Measurements from ENCODE around the gene NSD1. TPM values are rescaled to one million over a fixed set of nuclear protein-coding genes. Genes with fewer than 3 reads are reported as not detected.

NSD1 gene
- total and polyA plus RNA-seq, 10 of the 15 experiments (the other 5 are each of a cell fraction or from before 2014, with no cell fraction given) = 7.0 to 57.9 (median 30.4) TPM

DNA sequence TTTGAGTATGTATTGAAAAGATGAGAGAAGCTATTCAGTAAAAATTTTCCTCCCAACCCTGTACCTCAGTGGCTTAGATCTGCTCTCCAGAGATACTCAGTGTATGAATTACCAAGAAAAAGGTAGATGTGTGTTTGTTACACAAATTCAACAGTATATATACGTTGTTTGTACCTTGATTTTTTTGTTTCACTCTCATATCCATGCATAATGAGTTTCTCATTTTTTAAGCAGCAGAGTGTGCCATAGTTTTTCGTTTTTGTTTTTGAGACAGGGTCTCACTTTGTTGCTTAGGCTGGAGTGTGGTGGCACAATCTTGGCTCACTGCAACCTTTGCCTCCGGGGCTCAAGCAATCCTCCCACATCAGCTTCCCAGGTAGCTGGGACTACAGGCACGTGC is 92.2 kb downstream of the NSD1 start:
- FAIRE-seq = no peak
- peaks cover 4 to 8% of the 10 kb centered on the region in 2 experiments; a peak in 3 of 4 replicates for H3K36me3 ChIP-seq (ENCODE audit: control insufficient read depth in 2 of 2, insufficient read depth in 2 of 2, low read length in 1 of 2)
- intact Hi-C loops (cut with micrococcal nuclease; ENCODE audit: unreplicated experiment) (no loop called here), in situ Hi-C loops (cut with MboI) (no loop called here)
- ATAC-seq = no peak
- peaks cover 37% of the 10 kb centered on the region for H3K79me2 ChIP-seq (ENCODE audit: control insufficient read depth, insufficient read depth, low read length)
- ChIA-PET POLR2A (interaction anchor here (0.6 kb wide), 1 partner anchor 35 kb away, joined by 5 read pairs; no protein-coding TSS in a partner anchor), RAD21 (ENCODE audit: unreplicated experiment) (no interaction called here), SMC1A (ENCODE audit: uncharacterized antibody, unreplicated experiment) (interaction anchor here (1.1 kb wide), 1 partner anchor 19 kb away, joined by 3 read pairs; no protein-coding TSS in a partner anchor), CTCF (interaction anchor here (0.7 to 1.0 kb wide), 2 partner anchors 111 to 145 kb away, joined by 3 read pairs; no protein-coding TSS in a partner anchor)
- no peak for DNase-seq (ENCODE audit: low read depth, low spot score)
- H3K9me3 ChIP-seq (replicated peaks; ENCODE audit: control insufficient read depth, insufficient read depth, low read length) = no peaks in the 10 kb centered on the region
- no peaks in the 10 kb centered on the region for H3K4me1 ChIP-seq (ENCODE audit: control insufficient read depth, insufficient read depth, low read length)
- WGBS (ENCODE audit: insufficient coverage, insufficient replicate concordance, low lambda C conversion rate, missing lambda C conversion rate) = 97% methylated on average over 4 of the region's 4 CpGs
- no peak overlapping the region for H3K9ac ChIP-seq (ENCODE audit: control insufficient read depth, insufficient read depth, low read length)
- no peak for TF ChIP-seq RBBP5 (conservative IDR thresholded peaks at IDR 0.05)
- TF ChIP-seq, protein P1, sequence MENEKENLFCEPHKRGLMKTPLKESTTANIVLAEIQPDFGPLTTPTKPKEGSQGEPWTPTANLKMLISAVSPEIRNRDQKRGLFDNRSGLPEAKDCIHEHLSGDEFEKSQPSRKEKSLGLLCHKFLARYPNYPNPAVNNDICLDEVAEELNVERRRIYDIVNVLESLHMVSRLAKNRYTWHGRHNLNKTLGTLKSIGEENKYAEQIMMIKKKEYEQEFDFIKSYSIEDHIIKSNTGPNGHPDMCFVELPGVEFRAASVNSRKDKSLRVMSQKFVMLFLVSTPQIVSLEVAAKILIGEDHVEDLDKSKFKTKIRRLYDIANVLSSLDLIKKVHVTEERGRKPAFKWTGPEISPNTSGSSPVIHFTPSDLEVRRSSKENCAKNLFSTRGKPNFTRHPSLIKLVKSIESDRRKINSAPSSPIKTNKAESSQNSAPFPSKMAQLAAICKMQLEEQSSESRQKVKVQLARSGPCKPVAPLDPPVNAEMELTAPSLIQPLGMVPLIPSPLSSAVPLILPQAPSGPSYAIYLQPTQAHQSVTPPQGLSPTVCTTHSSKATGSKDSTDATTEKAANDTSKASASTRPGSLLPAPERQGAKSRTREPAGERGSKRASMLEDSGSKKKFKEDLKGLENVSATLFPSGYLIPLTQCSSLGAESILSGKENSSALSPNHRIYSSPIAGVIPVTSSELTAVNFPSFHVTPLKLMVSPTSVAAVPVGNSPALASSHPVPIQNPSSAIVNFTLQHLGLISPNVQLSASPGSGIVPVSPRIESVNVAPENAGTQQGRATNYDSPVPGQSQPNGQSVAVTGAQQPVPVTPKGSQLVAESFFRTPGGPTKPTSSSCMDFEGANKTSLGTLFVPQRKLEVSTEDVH (IDR thresholded peaks at IDR 0.05; ENCODE audit: low read depth, partially characterized antibody) = no peak
- no peak for TF ChIP-seq BRCA1 (IDR thresholded peaks at IDR 0.05; ENCODE audit: low read depth, low read length)
- TF ChIP-seq, protein P2, sequence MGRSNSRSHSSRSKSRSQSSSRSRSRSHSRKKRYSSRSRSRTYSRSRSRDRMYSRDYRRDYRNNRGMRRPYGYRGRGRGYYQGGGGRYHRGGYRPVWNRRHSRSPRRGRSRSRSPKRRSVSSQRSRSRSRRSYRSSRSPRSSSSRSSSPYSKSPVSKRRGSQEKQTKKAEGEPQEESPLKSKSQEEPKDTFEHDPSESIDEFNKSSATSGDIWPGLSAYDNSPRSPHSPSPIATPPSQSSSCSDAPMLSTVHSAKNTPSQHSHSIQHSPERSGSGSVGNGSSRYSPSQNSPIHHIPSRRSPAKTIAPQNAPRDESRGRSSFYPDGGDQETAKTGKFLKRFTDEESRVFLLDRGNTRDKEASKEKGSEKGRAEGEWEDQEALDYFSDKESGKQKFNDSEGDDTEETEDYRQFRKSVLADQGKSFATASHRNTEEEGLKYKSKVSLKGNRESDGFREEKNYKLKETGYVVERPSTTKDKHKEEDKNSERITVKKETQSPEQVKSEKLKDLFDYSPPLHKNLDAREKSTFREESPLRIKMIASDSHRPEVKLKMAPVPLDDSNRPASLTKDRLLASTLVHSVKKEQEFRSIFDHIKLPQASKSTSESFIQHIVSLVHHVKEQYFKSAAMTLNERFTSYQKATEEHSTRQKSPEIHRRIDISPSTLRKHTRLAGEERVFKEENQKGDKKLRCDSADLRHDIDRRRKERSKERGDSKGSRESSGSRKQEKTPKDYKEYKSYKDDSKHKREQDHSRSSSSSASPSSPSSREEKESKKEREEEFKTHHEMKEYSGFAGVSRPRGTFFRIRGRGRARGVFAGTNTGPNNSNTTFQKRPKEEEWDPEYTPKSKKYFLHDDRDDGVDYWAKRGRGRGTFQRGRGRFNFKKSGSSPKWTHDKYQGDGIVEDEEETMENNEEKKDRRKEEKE (IDR thresholded peaks at IDR 0.05) = no peak
- TF ChIP-seq CEBPB (IDR thresholded peaks at IDR 0.05; ENCODE audit: borderline replicate concordance in 1 of 2, low read depth in 2 of 2, low read length in 2 of 2) = no peak
- no peak for TF ChIP-seq NFYA (IDR thresholded peaks at IDR 0.05; ENCODE audit: borderline replicate concordance, low read depth, low read length)
- no peak overlapping the region for H2AFZ ChIP-seq (ENCODE audit: control insufficient read depth, low read depth, low read length)
- BruUV-seq (replicated peaks) = no TSS peak
- no peaks in the 10 kb centered on the region for H3K27me3 ChIP-seq (replicated peaks in 1 of 2; ENCODE audit: control insufficient read depth in 2 of 2, insufficient read depth in 2 of 2, low read length in 1 of 2)
- H3K4me2 ChIP-seq (ENCODE audit: control insufficient read depth, insufficient read depth) = no peak overlapping the region
- no peaks in the 10 kb centered on the region for H4K20me1 ChIP-seq (ENCODE audit: control insufficient read depth, insufficient read depth)
- no peak overlapping the region for H3K27ac ChIP-seq (ENCODE audit: control insufficient read depth, insufficient read depth)
- no peak overlapping the region for H3K4me3 ChIP-seq
